Peyer's patch (tissue), 4 donors: ENCODE data around the gene TRPV5.

Experiments
- CTCF ChIP-seq, 6 experiments: fragments of 450-650 bp in 4 of 6; fragments of 200-600 bp in 2 of 6; sonication (generic) in 1 of 6; IDR thresholded peaks; one replicate each; pipeline ENCODE4 v1.5.1; 2017 to 2019; ENCODE audit warnings: antibody characterized with exemption in 6 of 6, mild to moderate bottlenecking in 3 of 6, moderate library complexity in 1 of 6
- POLR2A ChIP-seq, 2 donors: fragments of 450-650 bp; IDR thresholded peaks; one replicate each; pipeline ENCODE4 v1.5.1; 2017; ENCODE audit warnings: antibody characterized with exemption in 2 of 2, mild to moderate bottlenecking in 2 of 2, moderate library complexity in 2 of 2

- TF ChIP-seq CTCF (IDR thresholded peaks at IDR 0.05): no peak
- TF ChIP-seq POLR2A (IDR thresholded peaks at IDR 0.05): no peak
Observed at GRCh38 chr7:142945001-142945400, 11.5 kb upstream of the TRPV5 start.
